Endodermal cell (in vitro differentiated cells): ENCODE measurements around the gene SCAPER. TPM values are rescaled to one million over a fixed set of nuclear protein-coding genes. Genes with fewer than 3 reads are reported as not detected.

Experiments
- DNase-seq: peaks from one replicate; pipeline ENCODE4 v3.0.0-alpha.2; 2017
- H3K27ac ChIP-seq: 2 replicates; pipeline ENCODE4 v1.5.1; 2013; ENCODE audit warnings: mild to moderate bottlenecking, low read depth, low read length, moderate library complexity
- H3K27me3 ChIP-seq: 2 replicates; pipeline ENCODE4 v1.6.1; 2013; ENCODE audit warnings: mild to moderate bottlenecking, low read length, moderate library complexity; ENCODE audit not compliant: insufficient read depth, control insufficient read depth, poor library complexity, severe bottlenecking
- H3K36me3 ChIP-seq: 2 replicates; pipeline ENCODE4 v1.7.0; 2013; ENCODE audit warnings: mild to moderate bottlenecking, low read length, moderate library complexity; ENCODE audit not compliant: control insufficient read depth, insufficient read depth
- H3K4me1 ChIP-seq: one replicate; pipeline ENCODE4 v1.7.0; 2013; ENCODE audit warnings: low read length; ENCODE audit not compliant: control insufficient read depth, insufficient read depth
- H3K4me3 ChIP-seq: 2 replicates; pipeline ENCODE4 v1.5.1; 2013; ENCODE audit warnings: mild to moderate bottlenecking, low read length, moderate library complexity
- H3K9ac ChIP-seq: 2 replicates; pipeline ENCODE4 v1.6.1; 2013; ENCODE audit warnings: mild to moderate bottlenecking, low read length, moderate library complexity; ENCODE audit not compliant: poor library complexity, severe bottlenecking; ENCODE audit errors: extremely low read depth
- H3K9me3 ChIP-seq: 2 replicates; pipeline ENCODE4 v1.6.1; 2013; ENCODE audit warnings: mild to moderate bottlenecking, low read length, moderate library complexity; ENCODE audit not compliant: control insufficient read depth
- H3K27ac Mint-ChIP-seq: 2 replicates; pipeline ENCODE4 v1.8.0; 2020; ENCODE audit warnings: mixed read lengths
- H3K27me3 Mint-ChIP-seq: 2 replicates; pipeline ENCODE4 v1.8.0; 2021; ENCODE audit warnings: mild to moderate bottlenecking, mixed read lengths; ENCODE audit not compliant: insufficient read depth
- H3K36me3 Mint-ChIP-seq: 2 replicates; pipeline ENCODE4 v1.8.0; 2020; ENCODE audit warnings: low read depth, mixed read lengths
- H3K4me1 Mint-ChIP-seq: 2 replicates; pipeline ENCODE4 v1.8.0; 2020; ENCODE audit warnings: mixed read lengths
- H3K4me3 Mint-ChIP-seq: 2 replicates; pipeline ENCODE4 v1.8.0; 2020; ENCODE audit warnings: mild to moderate bottlenecking, moderate library complexity, mixed read lengths
- H3K9me3 Mint-ChIP-seq: 2 replicates; pipeline ENCODE4 v1.8.0; 2020; ENCODE audit warnings: mild to moderate bottlenecking, mixed read lengths
- CTCF ChIP-seq: fragments of 200-600 bp; sonication (generic); conservative IDR thresholded peaks from 2 replicates; pipeline ENCODE4 v1.5.0; 2021; ENCODE audit warnings: antibody characterized with exemption, mild to moderate bottlenecking
- WGBS, 2 experiments: methylation state at CpG; one replicate each; pipeline versions ENCODE4 v1.1.5 to v1.1.7; 2013; ENCODE audit warnings: missing lambda C conversion rate in 2 of 2, mixed read lengths in 1 of 2; ENCODE audit not compliant: insufficient coverage in 1 of 2, insufficient read length in 1 of 2; 5-methylcytosine and 5-hydroxymethylcytosine counted together
- total RNA-seq, 2 donors: library from RNA; stranded (reverse); fragmentation: NEBNext Ultra II Directional in 1 of 2; extraction: Animal tissue kit (Norgen Biotek cat#: 25700) in 1 of 2; gene quantifications; 2 replicates in 1 of 2; 3 replicates in 1 of 2; pipeline ENCODE4 v1.2.1, GENCODE V29; 2021

Gene SCAPER
- total RNA-seq, 2 donors from 2014 or later, result 8.9 to 12.2 TPM

GRCh38 chr15:76480267-76480666 is 424.9 kb downstream of the SCAPER start:
- Mint-ChIP-seq H3K9me3 (no peaks in the 10 kb centered on the region), H3K27me3 (no peaks in the 10 kb centered on the region), H3K4me3 (no peak overlapping the region), H3K36me3 (no peaks in the 10 kb centered on the region), H3K27ac (no peak overlapping the region), H3K4me1 (peaks cover 3% of the 10 kb centered on the region)
- Histone ChIP-seq H3K27ac (no peak overlapping the region), H3K36me3 (no peaks in the 10 kb centered on the region), H3K9me3 (no peaks in the 10 kb centered on the region), H3K27me3 (no peaks in the 10 kb centered on the region), H3K4me3 (no peak overlapping the region), H3K4me1 (no peaks in the 10 kb centered on the region), H3K9ac (no peak overlapping the region)
- TF ChIP-seq CTCF, result no peak
- DNase-seq, result no peak
- 86 to 96% methylated on average over 2 to 3 of the region's 3 CpGs for WGBS, 2 experiments

GRCh38 chr15:76470691-76471090 is 434.4 kb downstream of the SCAPER start:
- H3K27me3 ChIP-seq, result no peaks in the 10 kb centered on the region
- Mint-ChIP-seq H3K4me1 (no peaks in the 10 kb centered on the region), H3K27ac (no peak overlapping the region), H3K27me3 (no peaks in the 10 kb centered on the region), H3K36me3 (peaks cover 2% of the 10 kb centered on the region), H3K9me3 (peaks cover 10% of the 10 kb centered on the region), H3K4me3 (no peak overlapping the region)
- no peaks in the 10 kb centered on the region for H3K36me3 ChIP-seq
- no peak overlapping the region for H3K27ac ChIP-seq
- no peak for DNase-seq
- no peak overlapping the region for H3K4me3 ChIP-seq
- peaks cover 10% of the 10 kb centered on the region for H3K9me3 ChIP-seq
- no peaks in the 10 kb centered on the region for H3K4me1 ChIP-seq
- no peak for TF ChIP-seq CTCF
- no peak overlapping the region for H3K9ac ChIP-seq

GRCh38 chr15:76468722-76469121 is 436.4 kb downstream of the SCAPER start:
- Mint-ChIP-seq H3K27ac (no peak overlapping the region), H3K9me3 (peaks cover 18% of the 10 kb centered on the region), H3K4me3 (no peak overlapping the region), H3K4me1 (no peaks in the 10 kb centered on the region), H3K36me3 (peaks cover 2% of the 10 kb centered on the region), H3K27me3 (no peaks in the 10 kb centered on the region)
- no peak for DNase-seq
- Histone ChIP-seq H3K4me1 (no peaks in the 10 kb centered on the region), H3K27me3 (no peaks in the 10 kb centered on the region), H3K4me3 (no peak overlapping the region), H3K9ac (no peak overlapping the region), H3K27ac (no peak overlapping the region), H3K36me3 (no peaks in the 10 kb centered on the region), H3K9me3 (peaks cover 27% of the 10 kb centered on the region)
- WGBS, 2 experiments, result 75 to 98% methylated on average over 1 to 2 of the region's 2 CpGs
- TF ChIP-seq CTCF, result no peak
